Smooth muscle cell (in vitro differentiated cells): Measurements from ENCODE around the gene SNX2. TPM values are rescaled to one million over a fixed set of nuclear protein-coding genes. Genes with fewer than 3 reads are reported as not detected.

Experiments
- DNase-seq: peaks from one replicate; lab custom pipeline; 2025; ENCODE audit not compliant: unreplicated experiment; lab: John Stamatoyannopoulos, UW
- H2AFZ ChIP-seq: fragments of 200-600 bp; sonication (generic); 2 replicates; pipeline ENCODE4 v1.6.0; 2016; ENCODE audit warnings: antibody characterized with exemption, low read depth, mild to moderate bottlenecking
- H3F3A ChIP-seq: fragments of 200-600 bp; sonication (generic); 2 replicates; pipeline ENCODE4 v1.6.0; 2017; ENCODE audit warnings: antibody characterized with exemption, low read depth
- H3K27ac ChIP-seq: fragments of 200-600 bp; sonication (generic); 2 replicates; pipeline ENCODE4 v1.5.1; 2016; ENCODE audit warnings: low read depth, mild to moderate bottlenecking
- H3K27me3 ChIP-seq: fragments of 200-600 bp; sonication (generic); 2 replicates; pipeline ENCODE4 v1.6.1; 2016; ENCODE audit warnings: low read depth, mild to moderate bottlenecking
- H3K36me3 ChIP-seq: fragments of 200-600 bp; sonication (generic); 2 replicates; pipeline ENCODE4 v1.5.1; 2016; ENCODE audit warnings: low read depth
- H3K4me1 ChIP-seq: fragments of 200-600 bp; sonication (generic); 2 replicates; pipeline ENCODE4 v1.5.1; 2016; ENCODE audit warnings: low read depth
- H3K4me2 ChIP-seq: fragments of 200-600 bp; sonication (generic); 2 replicates; pipeline ENCODE4 v1.6.0; 2016; ENCODE audit warnings: mild to moderate bottlenecking
- H3K4me3 ChIP-seq: fragments of 200-600 bp; sonication (generic); 2 replicates; pipeline ENCODE4 v1.5.1; 2016; ENCODE audit warnings: mild to moderate bottlenecking
- H3K79me2 ChIP-seq: fragments of 200-600 bp; sonication (generic); 2 replicates; pipeline ENCODE4 v1.6.0; 2016; ENCODE audit warnings: low read depth, mild to moderate bottlenecking
- H3K9ac ChIP-seq: fragments of 200-600 bp; sonication (generic); 2 replicates; pipeline ENCODE4 v1.6.0; 2016; ENCODE audit warnings: low read depth
- H3K9me3 ChIP-seq: fragments of 200-600 bp; sonication (generic); replicated peaks from 2 replicates; pipeline ENCODE4 v1.5.1; 2016; ENCODE audit warnings: low read depth
- H4K20me1 ChIP-seq: fragments of 200-600 bp; sonication (generic); 2 replicates; pipeline ENCODE4 v1.6.0; 2016; ENCODE audit warnings: low read depth
- WGBS: methylation state at CpG from one replicate; pipeline ENCODE4 v1.1.7; 2016; ENCODE audit warnings: low lambda C conversion rate; 5-methylcytosine and 5-hydroxymethylcytosine counted together
- polyA plus RNA-seq: library from polyadenylated mRNA; unstranded; fragments of >200 nt; fragmentation: Nextera tagmentation; extraction: Ambion mirVana; gene quantifications from 2 replicates; pipeline ENCODE4 v1.2.1, GENCODE V29; 2016
- total RNA-seq: library from RNA; depleted of rRNA; stranded (reverse); fragments of >200 nt; gene quantifications from 2 replicates; pipeline ENCODE4 v1.2.3, GENCODE V29; 2014
- TF ChIP-seq, protein P1 (sequence below): fragments of 200-600 bp; sonication (generic); IDR thresholded peaks from 2 replicates; pipeline ENCODE4 v1.5.1; 2017; ENCODE audit warnings: borderline replicate concordance, mild to moderate bottlenecking, antibody characterized with exemption; ENCODE audit not compliant: insufficient read depth, poor library complexity, severe bottlenecking

Gene SNX2
- total and polyA plus RNA-seq, 2 experiments from 2014 or later, result 70.1 to 89.3 TPM

- peaks cover 27% of the 10 kb centered on the region for H4K20me1 ChIP-seq
- H3K27ac ChIP-seq, result no peak overlapping the region
- H3K4me2 ChIP-seq, result no peak overlapping the region
- no peak overlapping the region for H3K9ac ChIP-seq
- H3K4me3 ChIP-seq, result no peak overlapping the region
- DNase-seq, result no peak
- no peaks in the 10 kb centered on the region for H3F3A ChIP-seq
- 86% methylated on average over 1 of the region's 1 CpG for WGBS
- peaks cover 3% of the 10 kb centered on the region for H3K4me1 ChIP-seq
- H3K36me3 ChIP-seq, result no peaks in the 10 kb centered on the region
- no peaks in the 10 kb centered on the region for H3K27me3 ChIP-seq
- peaks cover 79% of the 10 kb centered on the region for H3K79me2 ChIP-seq
- no peaks in the 10 kb centered on the region for H3K9me3 ChIP-seq
- TF ChIP-seq, protein P1, sequence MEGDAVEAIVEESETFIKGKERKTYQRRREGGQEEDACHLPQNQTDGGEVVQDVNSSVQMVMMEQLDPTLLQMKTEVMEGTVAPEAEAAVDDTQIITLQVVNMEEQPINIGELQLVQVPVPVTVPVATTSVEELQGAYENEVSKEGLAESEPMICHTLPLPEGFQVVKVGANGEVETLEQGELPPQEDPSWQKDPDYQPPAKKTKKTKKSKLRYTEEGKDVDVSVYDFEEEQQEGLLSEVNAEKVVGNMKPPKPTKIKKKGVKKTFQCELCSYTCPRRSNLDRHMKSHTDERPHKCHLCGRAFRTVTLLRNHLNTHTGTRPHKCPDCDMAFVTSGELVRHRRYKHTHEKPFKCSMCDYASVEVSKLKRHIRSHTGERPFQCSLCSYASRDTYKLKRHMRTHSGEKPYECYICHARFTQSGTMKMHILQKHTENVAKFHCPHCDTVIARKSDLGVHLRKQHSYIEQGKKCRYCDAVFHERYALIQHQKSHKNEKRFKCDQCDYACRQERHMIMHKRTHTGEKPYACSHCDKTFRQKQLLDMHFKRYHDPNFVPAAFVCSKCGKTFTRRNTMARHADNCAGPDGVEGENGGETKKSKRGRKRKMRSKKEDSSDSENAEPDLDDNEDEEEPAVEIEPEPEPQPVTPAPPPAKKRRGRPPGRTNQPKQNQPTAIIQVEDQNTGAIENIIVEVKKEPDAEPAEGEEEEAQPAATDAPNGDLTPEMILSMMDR, result no peak
- H2AFZ ChIP-seq, result no peak overlapping the region
Observed at GRCh38 chr5:122858451-122858850, 83.6 kb downstream of the SNX2 start.

GRCh38 chr5:122863240-122863639 lies 88.4 kb downstream of the SNX2 start:
- Histone ChIP-seq H3K4me1 (peaks cover 3% of the 10 kb centered on the region), H3K27me3 (no peaks in the 10 kb centered on the region), H2AFZ (no peak overlapping the region), H3K36me3 (no peaks in the 10 kb centered on the region), H3F3A (no peaks in the 10 kb centered on the region), H3K4me2 (no peak overlapping the region), H4K20me1 (peaks cover 27% of the 10 kb centered on the region), H3K27ac (no peak overlapping the region), H3K9ac (no peak overlapping the region), H3K79me2 (peaks cover 61% of the 10 kb centered on the region), H3K9me3 (no peaks in the 10 kb centered on the region), H3K4me3 (no peak overlapping the region)
- TF ChIP-seq, protein P1, result no peak
- no peak for DNase-seq
- 63% methylated on average over 2 of the region's 2 CpGs for WGBS

- no peak overlapping the region for H3K4me3 ChIP-seq
- no peaks in the 10 kb centered on the region for H3K9me3 ChIP-seq
- H3K4me1 ChIP-seq, result peaks cover 3% of the 10 kb centered on the region
- H3F3A ChIP-seq, result no peaks in the 10 kb centered on the region
- no peak overlapping the region for H2AFZ ChIP-seq
- peaks cover 23% of the 10 kb centered on the region for H4K20me1 ChIP-seq
- H3K27me3 ChIP-seq, result no peaks in the 10 kb centered on the region
- H3K4me2 ChIP-seq, result no peak overlapping the region
- peaks cover 61% of the 10 kb centered on the region for H3K79me2 ChIP-seq
- TF ChIP-seq, protein P1, result no peak
- H3K27ac ChIP-seq, result no peak overlapping the region
- H3K9ac ChIP-seq, result no peak overlapping the region
- peaks cover 4% of the 10 kb centered on the region for H3K36me3 ChIP-seq
- 95% methylated on average over 4 of the region's 4 CpGs for WGBS
- DNase-seq, result no peak
Observed at GRCh38 chr5:122863721-122864120, 88.8 kb downstream of the SNX2 start.

- DNase-seq, result no peak
- Histone ChIP-seq H3K4me1 (peaks cover 3% of the 10 kb centered on the region), H3K9ac (no peak overlapping the region), H4K20me1 (peaks cover 21% of the 10 kb centered on the region), H3K79me2 (peaks cover 57% of the 10 kb centered on the region), H3K4me3 (no peak overlapping the region), H3K36me3 (peaks cover 6% of the 10 kb centered on the region), H2AFZ (no peak overlapping the region), H3K9me3 (no peaks in the 10 kb centered on the region), H3K4me2 (no peak overlapping the region), H3F3A (peaks cover under 1% of the 10 kb centered on the region), H3K27ac (no peak overlapping the region), H3K27me3 (no peaks in the 10 kb centered on the region)
- 93% methylated on average over 6 of the region's 6 CpGs for WGBS
- TF ChIP-seq, protein P1, result no peak
Observed at GRCh38 chr5:122864400-122864799, 89.5 kb downstream of the SNX2 start.
